Putamen (tissue), 1 donor: ENCODE data around the gene GRAMD4.

Source experiments
- DNase-seq: peaks from one replicate; pipeline ENCODE4 v3.0.0-alpha.2; 2016; ENCODE audit warnings: low spot score

The GRAMD4 gene

DNA sequence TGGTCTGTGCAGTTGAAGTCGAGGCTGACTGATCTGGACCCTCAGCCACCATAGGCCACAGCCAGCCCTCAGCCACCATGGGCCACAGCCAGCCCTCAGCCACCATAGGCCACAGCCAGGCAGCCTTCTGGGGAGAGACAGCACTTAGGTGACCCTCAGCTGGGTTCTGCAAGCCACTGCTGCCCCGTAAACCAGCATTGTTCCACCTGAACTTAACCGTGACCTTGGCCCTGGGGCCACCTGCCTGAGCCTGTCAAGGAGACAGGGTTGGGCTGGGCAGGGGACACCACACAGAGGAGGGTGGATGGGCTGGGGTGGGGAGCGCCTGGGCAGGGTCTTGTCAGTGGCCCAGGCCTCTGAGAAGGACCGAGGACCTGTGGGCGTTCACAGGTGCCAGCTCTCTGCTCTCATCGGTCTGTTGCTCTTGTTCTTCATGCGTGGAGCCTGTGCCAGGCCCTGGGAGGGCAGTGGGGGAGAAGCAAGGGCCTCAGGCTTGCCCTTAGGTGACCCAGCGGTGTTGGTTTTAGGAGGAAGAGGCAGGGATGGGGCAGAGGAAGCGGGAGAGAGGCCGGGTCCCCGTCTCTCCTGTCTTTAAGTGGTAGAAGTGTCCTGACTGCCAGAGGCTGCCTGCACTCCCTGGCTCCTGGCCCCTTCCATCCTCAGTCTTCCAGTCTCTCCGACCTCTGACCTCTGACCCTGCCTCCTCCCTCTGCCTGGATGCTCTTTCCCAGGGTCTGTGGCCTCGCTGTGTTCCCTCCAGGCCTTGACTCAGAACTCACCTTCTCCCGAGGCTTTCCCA, 36.9 kb downstream of the GRAMD4 start:
- DNase-seq: no peak

DNA sequence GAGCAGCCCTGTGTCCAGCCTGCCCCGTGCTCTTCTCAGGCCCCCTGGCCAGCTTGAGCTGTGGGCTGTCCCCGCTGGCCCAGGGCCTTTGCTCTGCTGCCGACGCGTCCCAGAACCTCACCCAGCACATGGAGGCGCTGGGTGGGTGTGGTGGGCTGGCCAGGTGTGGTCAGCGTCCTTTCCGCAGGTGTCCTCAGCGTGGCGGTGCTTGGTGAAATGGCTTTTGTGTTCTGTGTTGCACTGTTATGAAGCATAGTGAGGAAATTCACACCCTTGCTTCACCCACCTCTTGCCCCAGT, 37.4 kb downstream of the GRAMD4 start:
- DNase-seq: no peak

DNA sequence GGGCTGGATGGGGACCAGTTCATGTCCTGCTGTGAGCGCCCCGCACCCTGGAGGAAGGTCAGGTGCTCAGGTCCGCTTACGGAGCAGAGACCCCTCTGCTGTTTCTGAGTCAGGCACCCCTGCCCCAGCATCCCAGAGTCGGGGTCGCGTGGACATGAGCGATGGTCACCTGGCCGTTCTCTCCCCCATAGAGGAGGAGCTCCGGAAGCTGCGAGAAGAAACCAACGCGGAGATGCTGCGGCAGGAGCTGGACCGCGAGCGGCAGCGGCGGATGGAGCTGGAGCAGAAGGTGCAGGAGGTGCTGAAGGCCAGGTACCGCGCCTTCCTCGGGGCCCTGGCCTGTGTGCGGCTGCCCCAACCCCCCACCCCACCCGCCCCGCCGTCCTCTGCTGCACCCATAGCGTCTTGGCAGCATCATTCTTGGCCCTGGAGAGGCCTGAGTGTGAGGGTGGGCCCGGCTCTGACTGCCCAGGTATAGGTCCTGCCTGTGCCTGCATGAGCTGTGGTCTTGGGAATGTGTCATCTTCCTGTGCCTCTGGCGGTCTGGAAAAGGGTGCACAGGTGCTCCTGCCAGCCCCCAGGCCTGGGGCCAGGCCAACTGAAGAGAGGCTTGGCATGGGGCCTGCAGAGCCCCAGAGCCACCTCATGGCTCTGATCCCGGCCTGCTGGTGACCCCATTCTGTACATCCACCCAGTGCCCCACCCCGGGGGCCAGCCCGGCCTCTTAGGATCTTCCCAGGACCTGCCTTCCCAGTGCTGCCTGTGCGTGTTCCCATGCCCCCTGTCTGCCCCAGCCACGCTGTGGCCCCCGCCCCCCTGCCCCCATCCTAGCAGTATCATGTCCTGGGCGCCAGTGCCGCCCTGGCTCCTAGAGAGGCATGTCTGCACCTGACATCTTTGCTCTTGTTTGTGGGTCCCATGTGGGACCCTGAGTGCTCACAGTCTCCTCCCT, 38.1 kb downstream of the GRAMD4 start:
- no peak for DNase-seq

DNA sequence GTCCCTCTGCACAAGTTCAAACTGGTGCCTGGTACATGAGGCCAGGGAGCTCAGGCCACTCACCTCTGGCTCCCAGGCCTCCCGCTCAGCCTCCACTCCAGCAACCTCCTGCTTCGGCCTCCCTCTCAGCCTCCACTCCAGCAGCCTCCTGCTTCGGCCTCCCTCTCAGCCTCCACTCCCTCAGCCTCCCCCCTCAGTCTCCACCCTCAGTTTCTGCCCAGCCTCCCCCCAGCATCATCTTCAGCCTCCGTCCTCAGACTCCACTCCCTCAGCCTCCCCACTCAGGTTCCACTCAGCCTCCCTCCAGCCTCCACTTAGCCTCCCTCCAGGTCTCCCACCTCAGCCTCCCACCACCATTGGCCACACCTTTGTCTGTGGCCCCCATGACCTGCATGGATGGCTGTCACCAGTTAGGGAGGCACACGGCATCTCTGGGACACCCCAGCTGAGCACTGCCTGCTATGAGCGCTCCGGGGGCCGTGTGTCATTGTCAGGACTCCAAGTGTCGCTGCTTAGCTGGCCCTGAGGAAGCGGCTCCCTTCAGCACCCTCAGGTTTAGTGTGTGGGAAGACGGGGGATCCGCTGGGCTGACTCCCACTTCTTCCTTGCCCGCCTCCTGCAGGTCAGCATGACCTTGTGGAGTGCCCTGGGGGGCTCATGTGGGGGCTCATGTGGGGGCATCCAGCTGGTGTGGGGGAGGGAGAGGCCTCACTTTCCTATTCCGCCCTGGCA, 39.0 kb downstream of the GRAMD4 start:
- DNase-seq: no peak

DNA sequence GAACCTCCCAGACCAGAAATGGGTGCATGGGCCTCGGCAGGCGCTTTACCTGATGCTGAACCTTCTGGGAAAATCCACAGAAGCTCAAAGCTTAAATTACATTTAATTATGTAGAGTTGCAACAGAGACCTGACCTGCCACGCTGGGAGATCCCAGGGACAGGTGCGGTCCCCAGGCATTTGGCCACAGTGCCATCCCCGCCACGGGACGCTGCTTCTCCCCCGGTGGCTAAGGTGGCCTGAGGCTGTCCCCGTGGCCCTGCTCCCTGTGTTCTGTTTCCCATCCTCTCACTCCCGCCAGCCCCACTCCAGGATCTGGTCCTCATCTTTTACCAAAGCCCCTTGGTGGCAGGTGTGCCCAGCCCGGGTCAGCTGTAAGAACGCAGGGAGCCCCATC, 39.6 kb downstream of the GRAMD4 start:
- DNase-seq: no peak

DNA sequence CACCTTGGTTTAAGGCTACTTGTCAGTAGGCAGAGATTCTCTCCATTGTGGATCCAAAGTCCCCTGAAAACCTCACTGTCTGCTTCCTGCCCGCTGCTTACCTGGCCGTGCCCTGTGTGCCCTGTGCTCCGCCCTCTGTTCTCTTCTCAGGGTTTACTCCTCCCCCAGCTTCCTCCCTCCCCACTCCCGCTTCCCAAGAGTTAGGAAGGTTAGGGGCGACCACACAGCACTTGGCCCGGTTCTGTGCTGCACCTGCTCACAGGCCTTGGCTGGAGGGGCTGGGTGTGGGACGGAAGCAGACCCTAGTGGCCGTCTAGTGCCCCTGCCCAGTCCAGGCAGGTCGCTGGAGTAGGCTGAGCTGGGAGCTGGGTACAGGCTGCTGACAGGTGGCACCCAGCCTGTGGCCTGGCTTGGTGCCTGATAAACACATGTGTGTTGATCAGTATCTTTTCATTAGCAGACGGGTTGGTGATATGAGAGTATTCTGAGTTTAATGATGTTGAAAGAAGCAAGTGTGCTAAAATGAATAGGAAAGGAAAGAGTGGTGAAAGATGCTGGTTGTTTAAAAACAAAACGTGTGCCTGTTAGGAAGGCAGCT, 40.5 kb downstream of the GRAMD4 start:
- DNase-seq: no peak

DNA sequence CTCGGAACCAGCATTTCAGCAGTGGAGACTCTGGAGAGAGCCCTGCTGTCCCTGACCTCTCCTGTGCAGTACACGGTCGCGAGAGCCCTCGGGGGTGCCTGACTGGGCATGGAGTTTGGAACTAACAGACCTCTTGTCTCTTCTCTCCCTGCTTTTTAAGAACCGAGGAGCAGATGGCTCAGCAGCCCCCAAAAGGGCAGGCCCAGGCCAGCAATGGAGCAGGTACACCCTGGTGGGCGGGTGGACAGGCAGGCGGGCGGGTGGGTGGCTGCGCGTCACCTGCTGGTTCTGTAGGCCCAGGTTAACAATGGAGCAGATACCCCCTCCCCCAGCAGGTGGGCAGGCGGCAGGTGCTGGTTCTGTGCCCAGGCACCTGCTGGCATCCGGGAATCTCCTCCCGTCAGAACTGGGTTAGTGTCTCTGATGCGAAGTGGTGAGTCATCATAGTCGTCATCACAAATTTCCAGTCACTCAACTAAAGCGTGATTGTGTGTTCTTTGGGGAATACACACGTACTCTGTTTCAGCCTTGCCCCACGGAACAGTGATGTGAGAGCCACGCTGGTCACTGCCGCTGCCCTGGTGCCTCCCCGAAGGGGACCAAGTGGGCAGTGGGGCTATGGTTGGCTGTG, 41.1 kb downstream of the GRAMD4 start:
- DNase-seq: peak; percentile 33

DNA sequence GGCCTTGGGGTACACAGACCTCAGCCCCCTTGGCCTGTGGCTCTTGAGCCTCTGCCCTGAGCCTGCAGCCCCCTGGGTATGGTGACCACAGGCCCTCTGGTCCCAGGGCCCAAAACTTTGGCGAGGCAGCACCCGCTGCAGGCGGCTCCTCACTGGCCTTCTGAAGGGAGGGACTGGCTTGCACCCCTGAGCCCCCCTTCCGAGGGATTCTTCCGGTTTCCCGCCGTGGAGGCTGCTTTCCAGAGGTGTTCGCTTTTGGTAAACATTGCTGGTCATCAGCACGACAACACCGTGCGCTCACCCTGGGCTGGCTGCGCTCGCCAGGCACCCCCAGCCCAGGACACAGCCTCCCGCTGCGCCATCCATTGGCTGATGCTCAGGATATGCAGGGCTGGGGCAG, 42.0 kb downstream of the GRAMD4 start:
- DNase-seq: no peak

DNA sequence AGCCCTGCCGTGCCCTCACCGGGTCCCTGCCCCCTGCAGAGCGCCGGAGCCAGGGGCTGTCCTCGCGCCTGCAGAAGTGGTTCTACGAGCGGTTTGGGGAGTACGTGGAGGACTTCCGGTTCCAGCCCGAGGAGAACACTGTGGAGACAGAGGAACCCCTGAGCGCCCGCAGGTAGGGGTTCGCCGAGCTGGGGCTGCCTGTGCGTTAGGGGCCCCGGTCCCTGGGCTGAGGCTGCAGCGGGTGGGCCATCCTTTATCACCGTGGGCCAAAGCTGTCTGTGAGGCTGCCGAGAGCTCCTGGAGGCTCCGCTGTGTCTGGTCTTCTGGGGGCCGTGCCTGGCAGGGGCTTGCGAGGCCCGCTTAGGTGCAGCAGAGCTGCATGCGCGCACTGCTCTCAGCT, 42.8 kb downstream of the GRAMD4 start:
- no peak for DNase-seq

DNA sequence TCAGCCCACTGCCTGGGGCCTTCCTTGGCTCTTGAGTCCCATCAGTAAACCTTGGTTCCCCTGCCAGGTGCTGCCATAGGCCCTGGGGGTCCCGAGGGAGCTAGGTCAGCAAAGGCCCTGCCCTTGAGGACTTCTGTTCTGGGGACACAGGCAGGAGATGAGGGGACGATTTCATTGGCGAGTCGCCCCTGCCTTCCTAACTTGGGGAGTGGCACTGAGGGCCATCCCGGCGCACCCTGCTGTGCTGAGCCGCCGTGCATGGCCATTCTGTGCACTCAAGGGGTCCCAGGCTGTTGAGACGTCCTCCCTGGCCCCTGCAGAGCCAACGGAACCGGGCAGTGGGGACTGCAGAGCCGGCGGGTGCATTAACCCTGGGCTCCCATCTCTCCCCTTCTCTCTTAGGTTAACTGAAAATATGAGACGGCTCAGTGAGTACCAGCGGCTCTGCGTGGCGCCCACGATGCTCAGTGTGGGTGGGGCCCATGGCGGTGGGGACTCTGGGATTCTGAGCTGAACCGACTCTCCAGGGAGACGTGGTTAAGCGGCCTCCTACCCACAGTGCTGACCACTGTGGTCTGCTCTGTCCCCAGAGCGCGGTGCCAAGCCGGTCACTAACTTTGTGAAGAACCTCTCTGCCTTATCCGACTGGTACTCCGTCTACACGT, 43.4 kb downstream of the GRAMD4 start:
- DNase-seq: no peak

DNA sequence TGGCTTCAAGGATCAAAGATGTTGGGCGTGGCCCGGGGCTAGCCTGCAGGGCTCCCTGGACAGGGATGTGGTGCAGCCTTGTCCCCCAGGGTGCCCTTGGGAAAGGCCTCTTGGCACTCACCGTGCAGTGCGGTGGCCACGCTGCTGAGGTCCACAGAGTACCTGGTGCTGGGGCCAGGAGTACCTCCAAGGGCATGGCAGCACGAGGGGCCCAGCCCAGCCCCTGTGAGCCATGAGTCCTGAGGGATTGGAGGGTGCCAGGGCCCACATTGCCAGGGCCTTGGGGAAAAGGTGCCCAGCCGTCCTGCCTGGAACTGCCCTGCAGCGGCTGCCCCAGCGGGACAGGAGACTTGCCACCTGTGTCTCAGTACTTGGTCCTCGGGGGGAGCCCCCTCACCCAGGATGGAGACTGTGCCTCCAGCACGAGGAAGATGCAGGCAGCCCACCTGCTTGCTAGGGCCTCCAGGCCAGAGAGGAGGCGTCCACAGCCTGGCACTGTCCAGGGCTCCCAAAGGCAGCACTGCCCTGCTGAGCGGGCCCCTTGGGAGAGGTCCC, 44.2 kb downstream of the GRAMD4 start:
- no peak for DNase-seq

DNA sequence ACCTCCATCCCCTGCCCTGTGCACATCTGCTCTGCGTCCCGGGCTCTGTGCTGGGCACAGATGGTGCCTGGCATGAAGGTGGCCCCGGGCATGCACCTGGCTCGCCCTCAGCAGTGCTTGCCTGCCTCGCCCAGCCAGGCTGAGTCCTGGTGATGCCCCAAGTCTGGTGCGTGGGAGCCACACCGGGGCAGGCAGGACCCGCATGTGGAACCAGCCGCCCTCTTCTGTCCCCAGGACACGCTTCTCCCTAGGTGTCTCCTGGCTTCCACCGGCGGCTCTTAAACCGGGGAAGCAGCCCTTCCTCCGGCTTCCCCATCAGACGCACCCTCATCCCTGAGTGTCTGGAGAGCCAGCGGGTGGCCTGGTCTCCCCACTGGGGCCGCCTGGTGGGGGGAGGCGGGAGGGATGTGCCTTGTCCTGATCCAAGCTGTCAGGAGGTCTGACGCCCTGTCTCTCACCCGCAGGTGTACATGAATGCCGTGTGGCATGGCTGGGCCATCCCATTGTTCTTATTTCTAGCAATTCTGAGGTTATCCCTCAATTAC, 45.0 kb downstream of the GRAMD4 start:
- no peak for DNase-seq

DNA sequence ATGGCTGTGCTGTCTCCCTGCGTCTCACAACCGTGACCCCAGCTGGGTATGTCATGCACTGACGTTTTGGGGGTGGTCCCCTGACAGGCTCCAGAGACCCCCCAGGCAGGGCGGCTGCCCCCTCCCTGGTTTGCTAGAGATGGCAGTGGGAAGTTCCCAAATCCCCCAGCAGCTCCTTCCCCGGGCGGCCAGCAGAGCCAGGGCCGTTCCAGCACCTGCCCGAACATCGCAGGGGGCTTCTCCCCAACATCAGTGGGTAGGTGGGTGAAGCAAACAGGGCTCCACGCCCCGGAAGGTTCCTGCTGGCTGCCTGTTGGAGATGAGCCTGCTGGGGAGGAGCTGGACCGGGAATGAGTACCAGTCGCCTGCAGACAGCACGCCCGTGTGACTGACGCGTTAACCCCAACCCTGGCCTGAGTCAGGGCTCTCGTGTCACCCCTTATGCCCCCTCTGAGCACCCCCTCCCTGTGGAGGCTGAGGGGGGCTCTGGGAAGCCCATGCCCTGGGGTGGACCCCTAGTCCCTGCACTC, 45.6 kb downstream of the GRAMD4 start:
- no peak for DNase-seq

DNA sequence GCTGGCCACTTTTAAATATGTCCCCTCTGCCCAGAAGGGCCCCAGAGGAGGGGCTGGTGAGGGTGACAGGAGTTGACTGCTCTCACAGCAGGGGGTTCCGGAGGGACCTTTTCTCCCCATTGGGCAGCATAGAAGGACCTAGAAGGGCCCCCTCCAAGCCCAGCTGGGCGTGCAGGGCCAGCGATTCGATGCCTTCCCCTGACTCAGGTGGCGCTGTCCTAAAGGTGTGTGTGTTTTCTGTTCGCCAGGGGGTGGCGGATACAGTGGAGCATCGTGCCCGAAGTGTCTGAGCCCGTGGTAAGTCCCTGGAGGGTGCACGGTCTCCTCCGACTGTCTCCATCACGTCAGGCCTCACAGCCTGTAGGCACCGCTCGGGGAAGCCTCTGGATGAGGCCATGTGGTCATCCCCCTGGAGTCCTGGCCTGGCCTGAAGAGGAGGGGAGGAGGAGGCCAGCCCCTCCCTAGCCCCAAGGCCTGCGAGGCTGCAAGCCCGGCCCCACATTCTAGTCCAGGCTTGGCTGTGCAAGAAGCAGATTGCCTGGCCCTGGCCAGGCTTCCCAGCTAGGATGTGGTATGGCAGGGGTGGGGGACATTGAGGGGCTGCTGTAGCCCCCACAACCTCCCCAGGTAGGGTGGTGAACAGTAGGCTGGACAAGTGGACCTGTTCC, 46.5 kb downstream of the GRAMD4 start:
- no peak for DNase-seq

DNA sequence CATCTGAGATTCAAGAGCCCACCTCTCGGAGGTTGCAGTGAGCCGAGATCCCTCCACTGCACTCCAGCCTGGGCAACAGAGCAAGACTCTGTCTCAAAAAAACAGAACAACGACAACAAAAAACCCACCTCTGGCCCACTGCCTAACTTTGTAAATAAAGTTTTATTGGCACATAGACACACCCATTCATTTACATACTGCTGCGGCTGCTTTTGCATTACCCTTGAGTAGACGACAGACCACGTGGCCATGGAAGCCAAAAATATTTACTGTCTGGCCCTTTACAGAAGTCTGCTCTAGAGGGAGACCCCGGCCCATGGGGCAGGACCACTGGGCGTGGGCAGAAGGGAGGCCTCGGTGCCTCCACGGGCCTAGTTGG, 47.0 kb downstream of the GRAMD4 start:
- no peak for DNase-seq

DNA sequence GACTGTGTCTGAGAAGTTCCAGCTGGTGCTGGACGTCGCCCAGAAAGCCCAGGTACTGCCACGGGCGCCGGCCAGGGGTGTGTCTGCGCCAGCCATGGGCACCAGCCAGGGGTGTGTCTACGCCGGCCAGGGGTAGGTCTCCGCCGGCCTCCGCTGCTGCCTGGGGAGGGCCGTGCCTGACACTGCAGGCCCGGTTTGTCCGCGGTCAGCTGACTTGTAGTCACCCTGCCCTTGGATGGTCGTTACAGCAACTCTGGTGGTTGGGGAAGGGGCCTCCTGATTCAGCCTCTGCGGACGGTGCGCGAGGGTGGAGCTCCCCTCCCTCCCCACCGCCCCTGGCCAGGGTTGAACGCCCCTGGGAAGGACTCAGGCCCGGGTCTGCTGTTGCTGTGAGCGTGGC, 47.9 kb downstream of the GRAMD4 start:
- no peak for DNase-seq

DNA sequence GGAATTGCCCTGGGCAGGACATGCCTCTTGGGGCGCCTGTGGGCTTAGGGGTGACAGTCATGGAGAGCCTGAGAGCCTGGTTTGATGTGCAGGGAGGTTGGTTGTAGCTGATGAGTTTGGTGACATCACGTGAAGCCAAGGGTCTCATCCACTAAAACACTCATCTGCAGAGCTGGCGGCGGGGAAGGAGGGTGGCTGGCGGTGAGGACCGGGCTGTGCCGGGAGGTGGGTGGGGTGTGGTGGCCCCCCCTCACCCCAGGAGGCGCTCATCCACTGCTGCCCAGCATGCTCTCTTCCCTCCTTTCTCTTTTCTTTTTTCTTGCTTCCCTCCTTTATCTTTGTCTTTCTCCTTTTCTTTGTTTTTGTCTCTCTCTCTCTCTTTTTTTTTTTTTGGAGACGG, 49.0 kb downstream of the GRAMD4 start:
- no peak for DNase-seq

DNA sequence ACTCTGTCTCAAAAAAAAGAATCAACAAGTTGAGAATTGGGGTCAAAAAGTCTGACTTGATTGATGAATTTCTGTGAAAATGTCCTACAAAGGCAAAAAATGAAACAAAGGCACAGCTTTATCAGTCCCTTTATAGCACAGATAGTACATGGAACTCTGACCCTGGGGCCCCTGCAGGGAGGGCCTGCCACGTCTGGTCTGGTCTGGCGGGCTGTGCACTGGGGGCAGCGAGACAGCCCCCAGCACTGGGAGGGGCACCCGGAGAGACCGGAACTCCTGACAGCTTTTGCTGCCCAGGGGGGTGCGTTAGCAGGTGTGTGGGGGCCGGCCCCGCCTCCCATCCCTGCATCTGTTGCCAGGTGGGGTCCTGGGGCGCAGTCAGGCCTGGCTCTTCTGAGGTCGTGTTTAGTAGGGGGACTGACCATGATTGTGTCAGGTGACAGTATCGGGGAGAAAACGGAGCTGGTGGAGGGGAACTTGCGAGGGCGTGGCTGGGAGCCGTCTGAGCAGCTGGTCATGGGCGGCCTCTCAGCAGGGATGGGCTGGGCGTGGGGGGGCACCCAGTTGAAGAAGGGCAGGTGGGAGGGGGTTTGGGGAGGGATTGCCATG, 51.7 kb downstream of the GRAMD4 start:
- DNase-seq: no peak

DNA sequence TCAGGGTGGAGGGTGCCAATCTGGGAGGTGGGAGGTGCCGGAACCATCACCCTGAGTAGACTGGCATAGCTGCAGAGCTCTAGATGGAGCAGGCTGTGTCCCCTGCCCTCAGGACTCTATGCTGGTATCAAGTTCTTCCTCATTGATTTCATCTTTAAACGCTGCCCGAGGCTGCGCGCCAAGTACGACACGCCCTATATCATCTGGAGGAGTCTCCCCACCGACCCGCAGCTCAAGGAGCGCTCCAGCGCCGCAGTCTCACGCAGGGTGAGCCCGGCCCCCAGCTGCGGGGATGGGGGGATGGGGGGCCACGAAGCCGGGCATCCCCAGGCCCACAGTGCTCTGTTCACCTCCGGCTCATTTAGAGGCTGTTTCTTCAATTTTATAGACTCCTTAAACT, 52.5 kb downstream of the GRAMD4 start:
- no peak for DNase-seq
